Effector memory CD4-positive, alpha-beta T cell (primary cell): ENCODE measurements around the gene CCNJL.
"Not testable (repeated sequence)": the region's sequence is repeated elsewhere in the genome, so short reads cannot be mapped to it uniquely, and the experiment has no call there.

ENCODE experiments used
- DNase-seq, 3 donors: peaks; one replicate each; pipeline ENCODE4 v3.0.0-alpha.2; 2020
- H3K27ac ChIP-seq: 2 replicates; pipeline ENCODE4 v1.7.0; 2013; ENCODE audit warnings: mild to moderate bottlenecking, low read length, moderate library complexity; ENCODE audit not compliant: insufficient read depth, poor library complexity, severe bottlenecking
- H3K27me3 ChIP-seq: replicated peaks from 2 replicates; pipeline ENCODE4 v1.7.0; 2013; ENCODE audit warnings: mild to moderate bottlenecking, low read length; ENCODE audit not compliant: insufficient read depth, control insufficient read depth, poor library complexity, severe bottlenecking
- H3K36me3 ChIP-seq: 2 replicates; pipeline ENCODE4 v1.7.0; 2013; ENCODE audit warnings: mild to moderate bottlenecking, low read length, moderate library complexity; ENCODE audit not compliant: control insufficient read depth, insufficient read depth
- H3K4me1 ChIP-seq: 2 replicates; pipeline ENCODE4 v1.7.0; 2013; ENCODE audit warnings: low read length, mild to moderate bottlenecking; ENCODE audit not compliant: control insufficient read depth, insufficient read depth, poor library complexity, severe bottlenecking
- H3K4me3 ChIP-seq: 2 replicates; pipeline ENCODE4 v1.7.0; 2013; ENCODE audit warnings: low read length, low read depth, mild to moderate bottlenecking; ENCODE audit not compliant: insufficient read depth, poor library complexity, severe bottlenecking
- H3K9me3 ChIP-seq: 2 replicates; pipeline ENCODE4 v1.7.0; 2013; ENCODE audit warnings: mild to moderate bottlenecking, low read length, moderate library complexity; ENCODE audit not compliant: control insufficient read depth

CCNJL gene

GRCh38 chr5:160254706-160255105, 57.7 kb downstream of the CCNJL start:
- Histone ChIP-seq H3K36me3 (no peaks in the 10 kb centered on the region), H3K4me3 (no peak overlapping the region), H3K4me1 (no peaks in the 10 kb centered on the region), H3K27ac (no peak overlapping the region), H3K9me3 (no peaks in the 10 kb centered on the region), H3K27me3 (no peaks in the 10 kb centered on the region)
- no peak for DNase-seq

- H3K9me3 ChIP-seq: no peaks in the 10 kb centered on the region
- no peaks in the 10 kb centered on the region for H3K4me1 ChIP-seq
- no peak overlapping the region for H3K27ac ChIP-seq
- DNase-seq: no peak
- H3K27me3 ChIP-seq: no peaks in the 10 kb centered on the region
- no peaks in the 10 kb centered on the region for H3K36me3 ChIP-seq
- H3K4me3 ChIP-seq: no peak overlapping the region
Measured at GRCh38 chr5:160253441-160253840, 58.9 kb downstream of the CCNJL start.

GRCh38 chr5:160252916-160253315, 59.4 kb downstream of the CCNJL start:
- no peaks in the 10 kb centered on the region for H3K9me3 ChIP-seq
- no peak overlapping the region for H3K4me3 ChIP-seq
- no peaks in the 10 kb centered on the region for H3K4me1 ChIP-seq
- no peaks in the 10 kb centered on the region for H3K36me3 ChIP-seq
- no peak for DNase-seq
- no peak overlapping the region for H3K27ac ChIP-seq
- H3K27me3 ChIP-seq: no peaks in the 10 kb centered on the region

GRCh38 chr5:160251406-160252155, 60.8 kb downstream of the CCNJL start:
- Histone ChIP-seq H3K4me1 (no peaks in the 10 kb centered on the region), H3K27me3 (no peaks in the 10 kb centered on the region), H3K9me3 (no peaks in the 10 kb centered on the region), H3K36me3 (no peaks in the 10 kb centered on the region), H3K4me3 (no peak overlapping the region), H3K27ac (no peak overlapping the region)
- no peak for DNase-seq

- Histone ChIP-seq H3K4me3 (no peak overlapping the region), H3K36me3 (no peaks in the 10 kb centered on the region), H3K27me3 (no peaks in the 10 kb centered on the region), H3K27ac (no peak overlapping the region), H3K9me3 (no peaks in the 10 kb centered on the region), H3K4me1 (no peaks in the 10 kb centered on the region)
- DNase-seq: no peak
Measured at GRCh38 chr5:160250826-160251225, 61.5 kb downstream of the CCNJL start.

- no peaks in the 10 kb centered on the region for H3K4me1 ChIP-seq
- no peak overlapping the region for H3K27ac ChIP-seq
- H3K4me3 ChIP-seq: no peak overlapping the region
- H3K9me3 ChIP-seq: no peaks in the 10 kb centered on the region
- H3K27me3 ChIP-seq: no peaks in the 10 kb centered on the region
- H3K36me3 ChIP-seq: no peaks in the 10 kb centered on the region
- DNase-seq: no peak
Measured at GRCh38 chr5:160250226-160250625, 62.1 kb downstream of the CCNJL start.

GRCh38 chr5:160249570-160249969, 62.8 kb downstream of the CCNJL start:
- DNase-seq, H3K27ac ChIP-seq, H3K27me3 ChIP-seq, H3K4me1 ChIP-seq, H3K36me3 ChIP-seq, H3K4me3 ChIP-seq, H3K9me3 ChIP-seq: not testable (repeated sequence)

GRCh38 chr5:160245506-160246086, 66.8 kb downstream of the CCNJL start:
- H3K27ac ChIP-seq: no peak overlapping the region
- H3K4me3 ChIP-seq: no peak overlapping the region
- no peaks in the 10 kb centered on the region for H3K36me3 ChIP-seq
- no peak for DNase-seq
- H3K9me3 ChIP-seq: no peaks in the 10 kb centered on the region
- no peaks in the 10 kb centered on the region for H3K27me3 ChIP-seq
- no peaks in the 10 kb centered on the region for H3K4me1 ChIP-seq

- Histone ChIP-seq H3K4me3 (no peak overlapping the region), H3K27ac (no peak overlapping the region), H3K36me3 (no peaks in the 10 kb centered on the region), H3K27me3 (no peaks in the 10 kb centered on the region), H3K4me1 (no peaks in the 10 kb centered on the region), H3K9me3 (no peaks in the 10 kb centered on the region)
- no peak for DNase-seq
Measured at GRCh38 chr5:160242145-160242544, 70.2 kb downstream of the CCNJL start.

- DNase-seq: no peak
- no peaks in the 10 kb centered on the region for H3K9me3 ChIP-seq
- H3K36me3 ChIP-seq: no peaks in the 10 kb centered on the region
- no peak overlapping the region for H3K4me3 ChIP-seq
- H3K27me3 ChIP-seq: no peaks in the 10 kb centered on the region
- H3K27ac ChIP-seq: no peak overlapping the region
- H3K4me1 ChIP-seq: no peaks in the 10 kb centered on the region
Measured at GRCh38 chr5:160240350-160240749, 72.0 kb downstream of the CCNJL start.
